Body of pancreas (tissue), 4 donors: ENCODE measurements around the gene KIF17.

Experiments used
- POLR2A ChIP-seq, 3 donors: fragments of 450-650 bp; IDR thresholded peaks; one replicate each; pipeline ENCODE4 v1.6.1; 2016; ENCODE audit warnings: antibody characterized with exemption in 3 of 3, mild to moderate bottlenecking in 2 of 3
- TF ChIP-seq, protein P1 (sequence below), 7 experiments: fragments of 450-650 bp in 4 of 7; fragments of 200-600 bp in 3 of 7; sonication (generic) in 3 of 7; IDR thresholded peaks; one replicate each; pipeline ENCODE4 v1.5.1; 2016 to 2019; ENCODE audit warnings: antibody characterized with exemption in 7 of 7

DNA sequence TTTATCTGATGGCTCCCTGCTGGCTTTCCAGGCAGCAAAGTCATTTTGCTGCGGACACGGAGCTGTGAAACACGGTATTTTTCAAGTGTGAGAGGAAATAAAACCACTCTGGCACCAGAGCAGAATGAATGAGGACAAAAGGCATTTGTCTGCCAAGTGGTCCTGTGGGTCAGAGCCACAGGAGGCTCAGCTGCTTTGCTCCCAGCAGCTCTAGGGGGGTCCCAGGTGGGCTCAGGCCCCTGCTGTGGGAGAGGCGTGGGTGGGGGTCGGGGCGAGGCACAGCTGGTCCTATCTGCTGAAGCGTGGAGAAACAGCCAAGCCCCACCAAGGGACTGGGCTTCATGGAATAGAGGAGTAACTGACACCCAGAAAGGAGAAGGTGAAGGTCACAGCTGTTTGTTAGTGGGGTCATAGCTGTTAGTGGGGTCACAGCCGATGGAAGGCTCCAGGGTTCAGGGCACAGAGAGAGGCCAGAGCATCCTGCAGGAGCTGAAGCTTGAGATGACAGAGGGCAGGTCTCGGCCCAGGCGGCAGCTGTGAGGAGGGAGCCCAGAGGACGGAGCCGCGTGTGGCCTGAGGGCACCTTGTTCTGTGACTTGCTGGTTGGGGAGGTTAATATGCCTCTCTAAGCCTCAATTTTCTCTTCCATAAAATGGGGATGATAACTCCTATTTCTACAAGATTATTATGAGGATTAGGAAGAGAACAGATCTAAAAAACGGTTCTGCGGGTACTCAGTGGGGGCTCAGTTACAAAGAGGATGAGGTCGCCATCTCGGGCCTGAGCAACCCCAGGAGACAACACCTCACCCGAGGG is 7.1 kb downstream of the KIF17 start:
- TF ChIP-seq, protein P1, sequence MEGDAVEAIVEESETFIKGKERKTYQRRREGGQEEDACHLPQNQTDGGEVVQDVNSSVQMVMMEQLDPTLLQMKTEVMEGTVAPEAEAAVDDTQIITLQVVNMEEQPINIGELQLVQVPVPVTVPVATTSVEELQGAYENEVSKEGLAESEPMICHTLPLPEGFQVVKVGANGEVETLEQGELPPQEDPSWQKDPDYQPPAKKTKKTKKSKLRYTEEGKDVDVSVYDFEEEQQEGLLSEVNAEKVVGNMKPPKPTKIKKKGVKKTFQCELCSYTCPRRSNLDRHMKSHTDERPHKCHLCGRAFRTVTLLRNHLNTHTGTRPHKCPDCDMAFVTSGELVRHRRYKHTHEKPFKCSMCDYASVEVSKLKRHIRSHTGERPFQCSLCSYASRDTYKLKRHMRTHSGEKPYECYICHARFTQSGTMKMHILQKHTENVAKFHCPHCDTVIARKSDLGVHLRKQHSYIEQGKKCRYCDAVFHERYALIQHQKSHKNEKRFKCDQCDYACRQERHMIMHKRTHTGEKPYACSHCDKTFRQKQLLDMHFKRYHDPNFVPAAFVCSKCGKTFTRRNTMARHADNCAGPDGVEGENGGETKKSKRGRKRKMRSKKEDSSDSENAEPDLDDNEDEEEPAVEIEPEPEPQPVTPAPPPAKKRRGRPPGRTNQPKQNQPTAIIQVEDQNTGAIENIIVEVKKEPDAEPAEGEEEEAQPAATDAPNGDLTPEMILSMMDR (IDR thresholded peaks at IDR 0.05): no peak
- TF ChIP-seq POLR2A (IDR thresholded peaks at IDR 0.05): no peak
